Inferior parietal cortex (tissue), 1 donor: ENCODE data around the gene SPATA45.
"Not testable (repeated sequence)": the region's sequence is repeated elsewhere in the genome, so short reads cannot be mapped to it uniquely, and the experiment has no call there.

Experiments
- DNase-seq: peaks from one replicate; pipeline ENCODE4 v3.0.0-alpha.2; 2016; ENCODE audit errors: extremely low spot score

Gene SPATA45

GRCh38 chr1:212847549-212847948, at the start of gene SPATA45:
Gene SPATA45 (minus strand): TSS chr1:212847649. CDS start chr1:212836149, 11,500 bp downstream.
- DNase-seq: no peak

- DNase-seq: no peak
These were observed 44.7 kb upstream of the SPATA45 start for GRCh38 chr1:212892108-212892507.

GRCh38 chr1:212884592-212884991, 37.1 kb upstream of the SPATA45 start:
- DNase-seq: no peak

GRCh38 chr1:212879947-212880690, 32.7 kb upstream of the SPATA45 start:
- no peak for DNase-seq

GRCh38 chr1:212878418-212878817, 31.0 kb upstream of the SPATA45 start:
- DNase-seq: no peak

- no peak for DNase-seq
These were observed 26.1 kb upstream of the SPATA45 start for GRCh38 chr1:212873518-212873917.

GRCh38 chr1:212871976-212872375, 24.5 kb upstream of the SPATA45 start:
- no peak for DNase-seq

GRCh38 chr1:212867192-212867591, 19.7 kb upstream of the SPATA45 start:
- DNase-seq: no peak

GRCh38 chr1:212864201-212864600, 16.8 kb upstream of the SPATA45 start:
- DNase-seq: no peak

- not testable (repeated sequence) for DNase-seq
These were observed 15.9 kb upstream of the SPATA45 start for GRCh38 chr1:212863345-212863744.

GRCh38 chr1:212862111-212862690, 14.8 kb upstream of the SPATA45 start:
- no peak for DNase-seq

GRCh38 chr1:212860713-212861581, 13.5 kb upstream of the SPATA45 start:
- DNase-seq: no peak

GRCh38 chr1:212858461-212859265, 11.2 kb upstream of the SPATA45 start:
- DNase-seq: peak; percentile 36

GRCh38 chr1:212857992-212858460, 10.6 kb upstream of the SPATA45 start, which contains the start of gene FLVCR1:
Gene FLVCR1 (plus strand): TSS chr1:212858275. CDS start chr1:212858453, 178 bp downstream.
- DNase-seq: peak; percentile 96

GRCh38 chr1:212856755-212857154, 9.3 kb upstream of the SPATA45 start:
- no peak for DNase-seq

- no peak for DNase-seq
These were observed 6.2 kb upstream of the SPATA45 start for GRCh38 chr1:212853658-212854057.

GRCh38 chr1:212852105-212852688, 4.7 kb upstream of the SPATA45 start:
- DNase-seq: no peak

GRCh38 chr1:212844521-212844920, 2.9 kb downstream of the SPATA45 start:
- not testable (repeated sequence) for DNase-seq

- no peak for DNase-seq
These were observed 9.3 kb downstream of the SPATA45 start for GRCh38 chr1:212838145-212838544.

- not testable (repeated sequence) for DNase-seq
These were observed 13.9 kb downstream of the SPATA45 start for GRCh38 chr1:212833211-212834207.
